Fibroblast of lung (primary cell): ENCODE measurements around the gene CASD1.

Source experiments
- CTCF ChIP-seq, 2 donors: IDR thresholded peaks in 1 of 2; conservative IDR thresholded peaks in 1 of 2; 1 replicate in 1 of 2; 2 replicates in 1 of 2; pipeline ENCODE4 v1.5.1; 2011 to 2012; ENCODE audit warnings: low read length in 2 of 2, control low read depth in 1 of 2, inconsistent platforms in 1 of 2, low read depth in 1 of 2, mild to moderate bottlenecking in 1 of 2
- EZH2 ChIP-seq: IDR thresholded peaks from 2 replicates; pipeline ENCODE4 v1.5.1; 2012; ENCODE audit warnings: low read length, control low read depth, mild to moderate bottlenecking; ENCODE audit errors: missing control alignments

GRCh38 chr7:94512735-94513564 is 3.3 kb downstream of the CASD1 start:
- TF ChIP-seq CTCF (conservative IDR thresholded peaks at IDR 0.05 in 1 of 2, IDR thresholded peaks at IDR 0.05 in 1 of 2; ENCODE audit: low read depth in 1 of 2, low read length in 2 of 2): no peak
- no peak for TF ChIP-seq EZH2
